ENCODE measurements around the gene KLC3.

Gene KLC3

GRCh38 chr19:45349430-45349941, 8.9 kb downstream of the KLC3 start:
- DNase-seq: no peak

- no peak for DNase-seq
Observed at GRCh38 chr19:45350477-45351058, 10.0 kb downstream of the KLC3 start.

- no peak for DNase-seq
Observed at GRCh38 chr19:45351401-45351952, 10.9 kb downstream of the KLC3 start.

GRCh38 chr19:45352062-45352461, 11.5 kb downstream of the KLC3 start:
- no peak for DNase-seq

GRCh38 chr19:45352471-45352870, 11.9 kb downstream of the KLC3 start:
- no peak for DNase-seq

- no peak for DNase-seq
Observed at GRCh38 chr19:45352914-45353796, 12.6 kb downstream of the KLC3 start.

- DNase-seq: no peak
Observed at GRCh38 chr19:45354241-45354842, 13.8 kb downstream of the KLC3 start.

GRCh38 chr19:45355402-45355801, 14.9 kb downstream of the KLC3 start:
- DNase-seq: no peak

GRCh38 chr19:45355910-45356309, 15.4 kb downstream of the KLC3 start:
- DNase-seq: no peak

GRCh38 chr19:45356760-45357444, 16.4 kb downstream of the KLC3 start:
- no peak for DNase-seq

- DNase-seq: no peak
Observed at GRCh38 chr19:45357445-45357783, 16.9 kb downstream of the KLC3 start.

- no peak for DNase-seq
Observed at GRCh38 chr19:45358213-45358792, 17.8 kb downstream of the KLC3 start.

- DNase-seq: no peak
Observed at GRCh38 chr19:45361608-45362007, 21.1 kb downstream of the KLC3 start.

- DNase-seq: no peak
Observed at GRCh38 chr19:45362291-45362690, 21.7 kb downstream of the KLC3 start.

- DNase-seq: no peak
Observed at GRCh38 chr19:45363861-45364459, 23.4 kb downstream of the KLC3 start.

GRCh38 chr19:45364696-45365095, 24.1 kb downstream of the KLC3 start:
- DNase-seq: no peak

- no peak for DNase-seq
Observed at GRCh38 chr19:45368127-45368526, 27.6 kb downstream of the KLC3 start.

GRCh38 chr19:45368737-45369340, 28.3 kb downstream of the KLC3 start:
- DNase-seq: peak; percentile 69

- DNase-seq: peak; percentile 99
Observed at GRCh38 chr19:45370410-45371204, 30.1 kb downstream of the KLC3 start, which contains the start of gene ERCC2. ERCC2 (minus strand) TSS chr19:45370573; CDS start chr19:45370540, 33 bp downstream.

GRCh38 chr19:45376045-45376724, 35.6 kb downstream of the KLC3 start:
- DNase-seq: peak; percentile 92

All from islet precursor cell (in vitro differentiated cells).